Sigmoid colon (tissue), 4 donors: ENCODE results near the gene EFEMP2.
A peak's percentile ranks its signal among the peaks of the same experiment; 100 is the strongest.

ENCODE experiments used
- EP300 ChIP-seq, 4 donors: sonication (generic); formaldehyde crosslinking; IDR thresholded peaks; one replicate each; pipeline ENCODE4 v1.6.1; 2017; ENCODE audit warnings: antibody characterized with exemption in 4 of 4
- POLR2A ChIP-seq, 2 donors: fragments of 450-650 bp; IDR thresholded peaks; one replicate each; pipeline ENCODE4 v1.6.1; 2016; ENCODE audit warnings: antibody characterized with exemption in 2 of 2, mild to moderate bottlenecking in 2 of 2, moderate library complexity in 2 of 2
- POLR2AphosphoS5 ChIP-seq, 4 donors: sonication (generic); formaldehyde crosslinking; IDR thresholded peaks; one replicate each; pipeline ENCODE4 v1.6.1; 2017; ENCODE audit warnings: antibody characterized with exemption in 4 of 4
- TF ChIP-seq, protein P1 (sequence below), 4 experiments: fragments of 450-650 bp in 3 of 4; fragments of 200-600 bp in 1 of 4; IDR thresholded peaks; one replicate each; pipeline ENCODE4 v1.5.1; 2016 to 2019; ENCODE audit warnings: antibody characterized with exemption in 4 of 4, mild to moderate bottlenecking in 3 of 4, moderate library complexity in 2 of 4

DNA sequence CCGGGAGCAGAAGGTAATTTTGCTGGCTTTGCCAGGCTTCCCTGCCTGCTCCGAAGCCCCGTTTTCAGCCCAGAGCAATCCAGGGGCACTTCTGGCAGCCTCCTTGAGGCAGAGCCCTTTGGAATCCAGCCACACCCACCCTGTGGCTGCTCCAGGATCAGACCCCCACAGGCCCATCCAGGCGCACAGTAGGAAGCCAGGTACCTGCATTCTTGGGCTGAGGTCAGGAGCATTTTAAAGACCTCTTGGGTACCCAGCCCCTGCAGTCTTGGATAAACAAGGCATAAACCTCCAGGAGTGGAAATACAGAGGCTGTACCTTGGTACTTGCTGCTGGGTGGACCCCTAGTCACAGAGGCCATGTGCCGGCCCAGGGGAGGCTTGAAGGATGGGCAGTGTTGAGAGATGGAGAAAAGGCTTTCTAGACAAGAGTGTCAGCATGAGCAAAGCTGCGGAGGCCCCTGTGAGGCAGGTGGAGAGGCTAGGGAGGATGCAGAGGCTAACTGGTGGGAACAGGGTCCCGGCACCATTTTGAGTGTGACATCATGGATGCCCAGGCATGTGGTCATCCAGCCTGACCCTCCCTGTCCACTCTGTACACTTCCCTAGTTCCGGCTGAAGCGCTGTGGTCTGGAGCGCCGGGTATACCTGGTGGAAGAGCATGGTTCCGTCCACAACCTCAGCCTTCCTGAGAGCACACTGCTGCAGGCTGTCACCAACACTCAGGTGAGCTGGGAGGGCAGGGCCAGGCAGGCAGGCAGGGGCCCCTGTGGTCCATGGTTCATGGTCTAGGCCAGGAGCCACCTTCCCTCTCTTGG lies 8.5 kb downstream of the EFEMP2 start:
- TF ChIP-seq POLR2A (IDR thresholded peaks at IDR 0.05) (no peak), POLR2AphosphoS5 (IDR thresholded peaks at IDR 0.05) (peak in 1 of 4 donors; percentile 5), EP300 (IDR thresholded peaks at IDR 0.05) (no peak)
- TF ChIP-seq, protein P1, sequence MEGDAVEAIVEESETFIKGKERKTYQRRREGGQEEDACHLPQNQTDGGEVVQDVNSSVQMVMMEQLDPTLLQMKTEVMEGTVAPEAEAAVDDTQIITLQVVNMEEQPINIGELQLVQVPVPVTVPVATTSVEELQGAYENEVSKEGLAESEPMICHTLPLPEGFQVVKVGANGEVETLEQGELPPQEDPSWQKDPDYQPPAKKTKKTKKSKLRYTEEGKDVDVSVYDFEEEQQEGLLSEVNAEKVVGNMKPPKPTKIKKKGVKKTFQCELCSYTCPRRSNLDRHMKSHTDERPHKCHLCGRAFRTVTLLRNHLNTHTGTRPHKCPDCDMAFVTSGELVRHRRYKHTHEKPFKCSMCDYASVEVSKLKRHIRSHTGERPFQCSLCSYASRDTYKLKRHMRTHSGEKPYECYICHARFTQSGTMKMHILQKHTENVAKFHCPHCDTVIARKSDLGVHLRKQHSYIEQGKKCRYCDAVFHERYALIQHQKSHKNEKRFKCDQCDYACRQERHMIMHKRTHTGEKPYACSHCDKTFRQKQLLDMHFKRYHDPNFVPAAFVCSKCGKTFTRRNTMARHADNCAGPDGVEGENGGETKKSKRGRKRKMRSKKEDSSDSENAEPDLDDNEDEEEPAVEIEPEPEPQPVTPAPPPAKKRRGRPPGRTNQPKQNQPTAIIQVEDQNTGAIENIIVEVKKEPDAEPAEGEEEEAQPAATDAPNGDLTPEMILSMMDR (IDR thresholded peaks at IDR 0.05) = no peak
